ENCODE data around the gene VAV1. TPM values are rescaled to one million over a fixed set of nuclear protein-coding genes. Genes with fewer than 3 reads are reported as not detected.

The VAV1 gene
- total and polyA plus RNA-seq, 10 of the 15 experiments (the other 5 are each of a cell fraction or from before 2014, with no cell fraction given): 1.6 to 76.8 (median 40.7) TPM

DNA sequence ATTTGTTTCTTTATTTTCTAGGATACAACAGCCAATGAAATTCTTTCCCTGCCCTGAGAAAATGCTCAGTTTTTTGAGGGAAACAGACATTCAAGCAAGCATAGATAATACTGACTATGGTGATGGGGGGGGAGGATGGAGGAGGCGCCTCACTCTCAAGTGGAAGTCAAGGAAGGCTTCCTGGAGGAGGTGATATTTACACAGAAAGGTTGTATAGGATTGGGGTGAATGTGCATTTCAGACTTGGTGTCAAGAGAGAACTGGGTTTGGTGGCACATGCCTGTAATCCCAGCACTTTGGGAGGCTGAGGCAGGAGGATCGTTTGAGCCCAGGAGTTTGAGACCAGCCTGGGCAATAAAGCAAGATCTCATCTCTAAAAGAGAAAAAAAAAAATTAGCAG is 102.7 kb downstream of the VAV1 start:
- ChIA-PET SMC1A (ENCODE audit: uncharacterized antibody, unreplicated experiment) (no interaction called here), POLR2A (no interaction called here), CTCF (interaction anchor here (0.7 to 1.5 kb wide), 2 partner anchors 10 to 693 kb away, joined by 3 to 8 read pairs; no protein-coding TSS in a partner anchor), RAD21 (ENCODE audit: unreplicated experiment) (interaction anchor here (0.7 kb wide), 1 partner anchor 12 kb away, joined by 4 read pairs; no protein-coding TSS in a partner anchor)
- TF ChIP-seq, protein P1, sequence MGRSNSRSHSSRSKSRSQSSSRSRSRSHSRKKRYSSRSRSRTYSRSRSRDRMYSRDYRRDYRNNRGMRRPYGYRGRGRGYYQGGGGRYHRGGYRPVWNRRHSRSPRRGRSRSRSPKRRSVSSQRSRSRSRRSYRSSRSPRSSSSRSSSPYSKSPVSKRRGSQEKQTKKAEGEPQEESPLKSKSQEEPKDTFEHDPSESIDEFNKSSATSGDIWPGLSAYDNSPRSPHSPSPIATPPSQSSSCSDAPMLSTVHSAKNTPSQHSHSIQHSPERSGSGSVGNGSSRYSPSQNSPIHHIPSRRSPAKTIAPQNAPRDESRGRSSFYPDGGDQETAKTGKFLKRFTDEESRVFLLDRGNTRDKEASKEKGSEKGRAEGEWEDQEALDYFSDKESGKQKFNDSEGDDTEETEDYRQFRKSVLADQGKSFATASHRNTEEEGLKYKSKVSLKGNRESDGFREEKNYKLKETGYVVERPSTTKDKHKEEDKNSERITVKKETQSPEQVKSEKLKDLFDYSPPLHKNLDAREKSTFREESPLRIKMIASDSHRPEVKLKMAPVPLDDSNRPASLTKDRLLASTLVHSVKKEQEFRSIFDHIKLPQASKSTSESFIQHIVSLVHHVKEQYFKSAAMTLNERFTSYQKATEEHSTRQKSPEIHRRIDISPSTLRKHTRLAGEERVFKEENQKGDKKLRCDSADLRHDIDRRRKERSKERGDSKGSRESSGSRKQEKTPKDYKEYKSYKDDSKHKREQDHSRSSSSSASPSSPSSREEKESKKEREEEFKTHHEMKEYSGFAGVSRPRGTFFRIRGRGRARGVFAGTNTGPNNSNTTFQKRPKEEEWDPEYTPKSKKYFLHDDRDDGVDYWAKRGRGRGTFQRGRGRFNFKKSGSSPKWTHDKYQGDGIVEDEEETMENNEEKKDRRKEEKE (IDR thresholded peaks at IDR 0.05): no peak
- TF ChIP-seq TCF3 (IDR thresholded peaks at IDR 0.05; ENCODE audit: borderline replicate concordance, insufficient read depth, low read depth, low read length): no peak
- no peak for TF ChIP-seq ETV6 (conservative IDR thresholded peaks at IDR 0.05 in 1 of 2, IDR thresholded peaks at IDR 0.05 in 1 of 2; ENCODE audit: borderline replicate concordance in 1 of 2, low read depth in 1 of 2)
- no peak for TF ChIP-seq POU2F2 (IDR thresholded peaks at IDR 0.05; ENCODE audit: borderline replicate concordance, low read depth, low read length)
- TF ChIP-seq IKZF1 (conservative IDR thresholded peaks at IDR 0.05): no peak
- no peak for TF ChIP-seq MEF2A (IDR thresholded peaks at IDR 0.05; ENCODE audit: insufficient read depth, low read depth, low read length)
- in situ Hi-C loops (cut with MboI): no loop called here
- Histone ChIP-seq H3K27ac (ENCODE audit: control insufficient read depth, insufficient read depth) (no peak overlapping the region), H3K9ac (ENCODE audit: control insufficient read depth, insufficient read depth, low read length) (no peak overlapping the region), H3K9me3 (replicated peaks; ENCODE audit: control insufficient read depth, insufficient read depth, low read length) (no peaks in the 10 kb centered on the region; the same call in 2 of the 3 replicates), H2AFZ (ENCODE audit: control insufficient read depth, low read depth, low read length) (no peak overlapping the region), H3K36me3 (ENCODE audit: control insufficient read depth in 2 of 2, insufficient read depth in 2 of 2, low read length in 1 of 2) (no peaks in the 10 kb centered on the region), H3K27me3 (replicated peaks in 1 of 2; ENCODE audit: control insufficient read depth in 2 of 2, insufficient read depth in 2 of 2, low read length in 1 of 2) (no peaks in the 10 kb centered on the region; a peak in 2 of 4 replicates), H3K79me2 (ENCODE audit: control insufficient read depth, insufficient read depth, low read length) (no peaks in the 10 kb centered on the region), H3K4me1 (ENCODE audit: control insufficient read depth, insufficient read depth, low read length) (no peaks in the 10 kb centered on the region), H4K20me1 (ENCODE audit: control insufficient read depth, insufficient read depth) (no peaks in the 10 kb centered on the region), H3K4me2 (ENCODE audit: control insufficient read depth, insufficient read depth) (no peak overlapping the region), H3K4me3 (no peak overlapping the region)
- no peak for FAIRE-seq
- no peak for DNase-seq (ENCODE audit: low read depth, low spot score)
- ATAC-seq: no peak
- BruUV-seq (replicated peaks): no TSS peak
- intact Hi-C loops (cut with micrococcal nuclease; ENCODE audit: unreplicated experiment): no loop called here
- WGBS (ENCODE audit: insufficient coverage, insufficient replicate concordance, low lambda C conversion rate, missing lambda C conversion rate): 89% methylated on average over 2 of the region's 2 CpGs

All from GM12878 (cell line).